H1 (cell line): ENCODE results near the gene PAN2. TPM values are rescaled to one million over a fixed set of nuclear protein-coding genes. Genes with fewer than 3 reads are reported as not detected.
A peak's percentile ranks its signal among the peaks of the same experiment; 100 is the strongest.

Experiments used
- BRCA1 ChIP-seq: IDR thresholded peaks from 2 replicates; pipeline ENCODE4 v1.6.1; 2012; ENCODE audit warnings: low read depth, low read length, improper control_type of control experiment
- CBX5 ChIP-seq: fragments of 300-800, 300-1000 bp; sonication (generic); IDR thresholded peaks from 2 replicates; pipeline ENCODE4 v1.7.1; 2016; ENCODE audit warnings: antibody characterized with exemption, low read length, low read depth
- CBX8 ChIP-seq: fragments of 300-800, 300-1000 bp; sonication (generic); IDR thresholded peaks from 2 replicates; pipeline ENCODE4 v1.7.1; 2016; ENCODE audit warnings: low read depth, low read length, borderline replicate concordance
- CHD1 ChIP-seq: IDR thresholded peaks from 2 replicates; pipeline ENCODE4 v1.6.1; 2012; ENCODE audit warnings: low read depth, low read length, improper control_type of control experiment
- EP300 ChIP-seq, 2 experiments: IDR thresholded peaks; 1 replicate in 1 of 2; 2 replicates in 1 of 2; pipeline ENCODE4 v1.6.1; 2011 to 2012; ENCODE audit warnings: low read depth in 2 of 2, low read length in 2 of 2, mild to moderate bottlenecking in 2 of 2, borderline replicate concordance in 1 of 2, inconsistent platforms in 1 of 2, moderate library complexity in 1 of 2
- EZH2 ChIP-seq: fragments of 200-600 bp; sonication (generic); IDR thresholded peaks from 2 replicates; pipeline ENCODE4 v1.7.1; 2012; ENCODE audit warnings: low read depth, mild to moderate bottlenecking, moderate library complexity, low read length, inconsistent platforms; ENCODE audit not compliant: severe bottlenecking
- HDAC6 ChIP-seq: IDR thresholded peaks from one replicate; pipeline ENCODE4 v1.7.1; 2012; ENCODE audit warnings: low read depth, mild to moderate bottlenecking, inconsistent platforms, low read length, moderate library complexity
- KDM5A ChIP-seq: fragments of 200-600 bp; IDR thresholded peaks from 2 replicates; pipeline ENCODE4 v1.7.1; 2012; ENCODE audit warnings: mild to moderate bottlenecking, low read length, inconsistent platforms, mixed read lengths
- NANOG ChIP-seq: IDR thresholded peaks from 2 replicates; pipeline ENCODE4 v1.6.1; 2011; ENCODE audit warnings: low read length, low read depth, mild to moderate bottlenecking, inconsistent platforms; ENCODE audit not compliant: insufficient read depth, poor library complexity, severe bottlenecking
- POLR2A ChIP-seq, 2 experiments: IDR thresholded peaks; 1 replicate in 1 of 2; 2 replicates in 1 of 2; pipeline ENCODE4 v1.6.1; 2011; ENCODE audit warnings: low read depth in 2 of 2, low read length in 2 of 2, mild to moderate bottlenecking in 2 of 2; ENCODE audit errors: control extremely low read depth in 1 of 2
- RXRA ChIP-seq: IDR thresholded peaks from 2 replicates; pipeline ENCODE4 v1.6.1; 2011; ENCODE audit warnings: low read depth, mild to moderate bottlenecking, low read length, moderate library complexity; ENCODE audit not compliant: insufficient read depth
- SAP30 ChIP-seq: fragments of 300-600 bp; sonication (generic); IDR thresholded peaks from 2 replicates; pipeline ENCODE4 v1.7.1; 2012; ENCODE audit warnings: low read length, moderate library complexity, mild to moderate bottlenecking, inconsistent platforms; ENCODE audit not compliant: insufficient read depth, insufficient replicate concordance
- SIRT6 ChIP-seq: IDR thresholded peaks from one replicate; pipeline ENCODE4 v1.7.1; 2012; ENCODE audit warnings: low read length, inconsistent platforms
- SP2 ChIP-seq: IDR thresholded peaks from 2 replicates; pipeline ENCODE4 v1.6.1; 2012; ENCODE audit warnings: mild to moderate bottlenecking, low read length, inconsistent platforms
- SP4 ChIP-seq: IDR thresholded peaks from 2 replicates; pipeline ENCODE4 v1.6.1; 2012; ENCODE audit warnings: low read length, inconsistent platforms
- SUZ12 ChIP-seq: fragments of 200-600 bp; sonication (generic); IDR thresholded peaks from 2 replicates; pipeline ENCODE4 v1.6.1; 2012; ENCODE audit warnings: mild to moderate bottlenecking, inconsistent platforms, low read length, moderate library complexity, mixed read lengths
- TAF1 ChIP-seq: IDR thresholded peaks from 2 replicates; pipeline ENCODE4 v1.6.1; 2011; ENCODE audit warnings: mild to moderate bottlenecking, low read depth, low read length
- USF2 ChIP-seq: IDR thresholded peaks from 2 replicates; pipeline ENCODE4 v1.6.1; 2011; ENCODE audit warnings: low read length, improper control_type of control experiment
- ZNF274 ChIP-seq: IDR thresholded peaks from 2 replicates; pipeline ENCODE4 v1.7.0; 2012; ENCODE audit warnings: low read length, borderline replicate concordance; ENCODE audit errors: extremely low read depth
- polyA plus RNA-seq, 7 experiments: library from polyadenylated mRNA; depleted of rRNA in 3 of 7; stranded (reverse) in 5 of 7; unstranded in 2 of 7; fragments of >200 nt in 5 of 7; fragments of 200-250 nt in 2 of 7; gene quantifications; 1 replicate in 5 of 7; 2 replicates in 1 of 7; 4 replicates in 1 of 7; pipeline versions ENCODE4 v1.2.1 to v1.2.3, GENCODE V29; 2011 to 2013; ENCODE audit warnings: missing spikeins in 2 of 7, mixed read lengths in 2 of 7
- total RNA-seq: library from RNA; stranded (reverse); fragmentation: NEBNext Ultra II Directional; extraction: Animal tissue kit (Norgen Biotek cat#: 25700); gene quantifications from 2 replicates; pipeline ENCODE4 v1.2.1, GENCODE V29; 2021
- TF ChIP-seq, protein P1 (sequence below), 3 experiments: IDR thresholded peaks; 1 replicate in 2 of 3; 2 replicates in 1 of 3; pipeline versions ENCODE4 v1.5.1 to v1.6.1; 2011; ENCODE audit warnings: low read length in 3 of 3, mild to moderate bottlenecking in 3 of 3, inconsistent platforms in 2 of 3, low read depth in 1 of 3, moderate library complexity in 1 of 3; ENCODE audit not compliant: insufficient read depth in 1 of 3; ENCODE audit errors: control extremely low read depth in 1 of 3

The PAN2 gene
- total and polyA plus RNA-seq, 2 of the 8 experiments (the other 6 are each of a cell fraction or from before 2014, with no cell fraction given): 29.6 to 36.7 TPM

- TF ChIP-seq TAF1 (peak; percentile 77; the same call in 1 of the 2 replicates), EP300 (IDR thresholded peaks at IDR 0.05; ENCODE audit: borderline replicate concordance in 1 of 2, low read depth in 2 of 2, low read length in 2 of 2) (peak in 1 of 2 experiments; percentile 48; a peak in 1 of 3 replicates), ZNF274 (no peak), HDAC6 (no peak), CHD1 (no peak), EZH2 (no peak), SIRT6 (no peak), RXRA (no peak), NANOG (no peak), POLR2A (IDR thresholded peaks at IDR 0.05; ENCODE audit: control extremely low read depth in 1 of 2, low read depth in 2 of 2, low read length in 2 of 2) (peak; percentile 35 to 82), SP2 (no peak), SP4 (no peak), USF2 (no peak), BRCA1 (no peak), SAP30 (no peak), CBX5 (no peak), SUZ12 (no peak), KDM5A (0 out of 2 replicates have a peak, but pooled peaks have one; percentile 42), CBX8 (no peak)
- TF ChIP-seq, protein P1, sequence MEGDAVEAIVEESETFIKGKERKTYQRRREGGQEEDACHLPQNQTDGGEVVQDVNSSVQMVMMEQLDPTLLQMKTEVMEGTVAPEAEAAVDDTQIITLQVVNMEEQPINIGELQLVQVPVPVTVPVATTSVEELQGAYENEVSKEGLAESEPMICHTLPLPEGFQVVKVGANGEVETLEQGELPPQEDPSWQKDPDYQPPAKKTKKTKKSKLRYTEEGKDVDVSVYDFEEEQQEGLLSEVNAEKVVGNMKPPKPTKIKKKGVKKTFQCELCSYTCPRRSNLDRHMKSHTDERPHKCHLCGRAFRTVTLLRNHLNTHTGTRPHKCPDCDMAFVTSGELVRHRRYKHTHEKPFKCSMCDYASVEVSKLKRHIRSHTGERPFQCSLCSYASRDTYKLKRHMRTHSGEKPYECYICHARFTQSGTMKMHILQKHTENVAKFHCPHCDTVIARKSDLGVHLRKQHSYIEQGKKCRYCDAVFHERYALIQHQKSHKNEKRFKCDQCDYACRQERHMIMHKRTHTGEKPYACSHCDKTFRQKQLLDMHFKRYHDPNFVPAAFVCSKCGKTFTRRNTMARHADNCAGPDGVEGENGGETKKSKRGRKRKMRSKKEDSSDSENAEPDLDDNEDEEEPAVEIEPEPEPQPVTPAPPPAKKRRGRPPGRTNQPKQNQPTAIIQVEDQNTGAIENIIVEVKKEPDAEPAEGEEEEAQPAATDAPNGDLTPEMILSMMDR (IDR thresholded peaks at IDR 0.05; ENCODE audit: control extremely low read depth in 1 of 3, insufficient read depth in 1 of 3, low read depth in 1 of 3, low read length in 3 of 3): peak; percentile 23 to 58 (median 28); a peak in 3 of 4 replicates
Measured at GRCh38 chr12:56333679-56334489, at the start of gene PAN2 (continued).
